ENCODE data around the gene ZCCHC2.

DNA sequence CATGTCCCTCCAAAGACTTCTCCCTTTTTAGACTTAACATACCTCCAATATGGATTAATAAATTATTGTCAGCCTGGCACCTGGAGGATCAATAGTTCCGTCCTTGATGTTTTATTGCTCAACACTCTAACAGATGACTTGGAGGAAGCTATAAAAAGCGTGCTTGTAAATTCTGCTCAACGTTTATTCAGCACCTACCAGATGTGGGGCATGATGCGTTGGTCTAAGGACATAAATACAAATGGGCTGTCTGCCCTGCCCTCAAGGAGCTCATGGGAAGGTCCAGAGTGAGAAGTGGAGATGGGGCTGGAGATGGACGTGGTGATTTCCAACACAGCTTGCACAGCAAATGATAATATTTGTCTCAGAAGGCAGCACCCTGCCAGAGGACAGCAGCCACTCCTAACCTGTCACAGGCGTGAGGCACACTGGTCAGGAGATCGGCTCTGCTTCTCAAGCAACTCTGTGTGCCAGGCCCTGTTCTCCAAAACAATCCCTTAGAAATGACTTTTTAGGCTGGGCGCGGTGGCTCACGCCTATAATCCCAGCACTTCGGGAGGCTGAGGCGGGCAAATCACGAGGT is 25.5 kb upstream of the ZCCHC2 start:
- no peak for TF ChIP-seq CTCF (IDR thresholded peaks at IDR 0.05)
- no peak for TF ChIP-seq POLR2A (IDR thresholded peaks at IDR 0.05; ENCODE audit: low read depth)
- no peak for TF ChIP-seq POLR2AphosphoS5 (IDR thresholded peaks at IDR 0.05)
- TF ChIP-seq EP300 (IDR thresholded peaks at IDR 0.05), result no peak
